GM18868 (cell line): ENCODE data around the gene SFXN5.

Source experiments
- ATAC-seq: cut with Tn5 transposase; IDR thresholded peaks from one replicate; pipeline ENCODE4 v1.9.1; 2021; ENCODE audit warnings: mild to moderate bottlenecking, moderate library complexity; ENCODE audit not compliant: unreplicated experiment

SFXN5 gene

DNA sequence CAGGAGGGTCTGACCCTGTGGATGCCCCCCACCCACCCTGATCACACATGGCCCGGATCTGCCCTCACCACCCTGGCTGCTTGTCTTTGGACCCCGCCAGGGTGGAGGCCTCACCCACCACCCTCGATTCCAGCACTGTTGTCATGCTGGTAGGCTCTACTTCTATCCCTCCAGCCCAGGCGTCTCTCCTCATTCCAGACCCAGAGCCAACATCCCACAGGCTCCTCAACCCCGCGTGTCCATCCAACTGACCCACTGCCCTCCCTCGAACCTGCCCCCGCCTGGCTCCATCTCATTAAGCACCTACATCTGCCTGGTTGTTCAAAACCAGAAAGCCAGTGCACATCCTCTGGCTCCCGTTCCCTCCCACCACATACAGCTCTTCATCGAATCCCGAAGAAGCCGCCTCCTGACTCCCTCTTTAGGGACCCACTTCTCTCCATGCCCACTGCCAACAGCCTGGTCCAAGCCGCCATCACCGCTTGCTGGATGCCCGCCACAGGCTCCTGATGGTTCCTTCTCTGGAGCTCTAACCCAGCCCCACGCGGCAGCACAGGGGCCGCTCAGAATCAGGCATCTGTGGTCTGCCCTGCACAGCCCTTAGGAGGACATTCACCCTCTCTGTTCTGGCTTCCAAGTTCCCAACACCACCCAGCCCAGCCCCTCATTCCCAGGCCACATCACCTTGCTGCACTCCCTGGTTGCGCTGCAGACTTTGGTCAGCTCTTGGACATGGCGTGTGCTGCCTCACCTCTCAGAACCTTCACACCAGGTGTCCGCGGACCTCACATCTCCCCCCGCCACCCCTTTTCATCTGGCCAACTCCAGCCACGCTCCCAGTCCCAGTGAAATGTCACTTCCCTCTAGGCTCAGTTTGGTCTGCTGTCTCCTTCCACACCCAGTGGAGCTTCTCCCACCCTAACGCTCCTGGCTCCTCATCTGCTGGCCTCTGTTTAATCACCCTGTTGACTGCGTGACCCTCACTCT lies 111.2 kb downstream of the SFXN5 start:
- no peak for ATAC-seq

- ATAC-seq = no peak
Observed at GRCh38 chr2:72959554-72959953, 112.0 kb downstream of the SFXN5 start.

DNA sequence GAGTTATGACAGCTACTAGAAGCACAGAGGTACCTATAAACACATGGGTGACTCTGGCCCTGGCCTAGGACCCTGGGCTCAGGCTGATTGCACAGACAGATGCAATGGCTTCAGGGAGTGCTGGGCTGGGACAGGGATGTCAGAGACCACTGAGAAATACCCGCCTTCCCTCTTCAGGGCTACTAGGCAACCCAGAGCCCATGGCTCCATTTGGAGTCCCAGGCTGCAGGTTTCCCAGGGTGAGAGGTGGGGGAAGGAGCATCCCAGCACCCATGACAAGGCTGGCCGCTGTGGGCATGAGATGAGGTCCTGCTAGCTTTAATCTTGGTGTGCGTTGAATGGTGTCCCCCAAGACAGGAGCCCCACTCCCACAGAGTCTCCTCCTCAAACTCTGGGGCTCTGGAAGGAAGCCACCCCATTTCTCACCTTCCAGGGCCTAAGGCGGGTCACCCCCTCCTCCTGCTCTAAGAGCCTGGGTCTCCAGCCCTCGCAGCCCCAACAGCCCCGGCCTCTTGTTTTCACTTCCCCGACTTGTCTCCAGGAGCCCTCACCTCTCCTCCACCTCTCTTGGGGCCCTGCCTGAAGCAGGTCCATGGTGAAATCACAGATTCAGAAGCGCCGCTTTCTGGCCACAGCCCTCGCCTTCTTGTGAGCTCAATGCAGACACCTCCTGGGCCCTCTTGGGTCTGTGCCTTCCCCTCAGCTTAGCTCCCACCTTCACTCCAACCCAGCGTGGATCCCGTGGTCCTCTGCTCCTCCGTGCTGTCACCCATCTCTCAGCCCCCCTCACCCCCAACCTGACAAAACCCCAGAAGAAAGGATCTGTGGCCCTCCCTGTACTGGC lies 112.7 kb downstream of the SFXN5 start:
- ATAC-seq = no peak

DNA sequence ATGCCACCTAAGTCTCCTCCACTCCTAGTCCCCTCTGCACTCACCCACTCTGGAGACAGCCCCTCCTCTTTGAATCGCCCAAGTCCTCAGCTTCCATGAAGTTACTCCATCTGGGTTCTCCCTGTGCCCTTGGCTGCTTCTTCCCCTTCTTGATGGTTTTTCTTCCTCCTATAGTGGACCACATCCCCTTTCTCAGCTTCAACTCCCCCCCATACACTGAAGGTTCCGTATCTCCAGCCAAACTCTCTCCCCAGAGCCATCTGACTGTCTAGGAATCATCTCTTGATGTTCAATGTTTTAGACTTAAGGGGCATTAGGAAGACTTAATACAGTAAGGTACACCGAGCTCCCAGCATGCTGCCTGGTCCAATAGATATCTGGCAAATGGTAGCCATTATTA lies 114.6 kb downstream of the SFXN5 start:
- no peak for ATAC-seq

- no peak for ATAC-seq
Observed at GRCh38 chr2:72956050-72956395, 115.5 kb downstream of the SFXN5 start.

DNA sequence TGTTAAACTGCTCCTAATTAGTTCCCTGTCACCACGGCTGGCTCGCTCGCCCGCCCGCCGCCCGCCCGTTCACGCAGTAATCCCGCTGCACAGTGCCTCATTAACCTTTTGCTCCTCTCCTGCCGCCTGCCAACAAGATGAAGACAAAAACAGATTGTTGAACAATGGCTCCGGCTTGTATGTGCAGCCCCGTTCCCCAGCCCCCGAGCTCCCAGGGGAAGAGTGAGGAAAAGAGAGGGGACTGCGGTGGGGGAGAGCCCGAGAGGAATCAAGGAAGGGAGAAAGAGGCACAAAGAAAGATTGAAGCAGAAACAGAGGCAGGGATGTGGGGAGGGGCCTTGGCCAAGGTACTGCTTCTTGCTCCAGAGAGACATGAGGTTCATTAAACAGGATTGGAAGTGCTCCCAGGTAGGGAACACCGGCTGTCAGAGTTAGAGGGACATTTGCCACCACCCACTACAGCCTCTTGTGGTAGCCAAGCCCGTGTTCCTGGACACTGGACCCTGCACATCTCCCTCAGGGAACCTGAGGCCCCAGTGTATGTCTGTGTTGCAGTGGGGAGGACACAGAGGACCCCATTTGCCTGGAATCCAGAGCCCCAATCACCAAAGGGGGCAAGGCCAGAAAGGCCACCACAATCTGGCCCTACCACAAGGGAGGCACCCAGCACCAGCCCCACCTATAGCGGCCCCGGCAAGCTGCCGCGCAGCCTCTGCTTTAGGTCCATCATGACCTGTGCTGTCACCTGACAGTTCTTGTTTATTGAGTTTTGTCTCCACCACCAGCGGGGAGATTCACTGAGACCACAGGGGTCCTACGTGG lies 116.1 kb downstream of the SFXN5 start:
- no peak for ATAC-seq

- no peak for ATAC-seq
Observed at GRCh38 chr2:72954376-72955227, 116.9 kb downstream of the SFXN5 start.

- no peak for ATAC-seq
Observed at GRCh38 chr2:72953976-72954375, 117.5 kb downstream of the SFXN5 start.

DNA sequence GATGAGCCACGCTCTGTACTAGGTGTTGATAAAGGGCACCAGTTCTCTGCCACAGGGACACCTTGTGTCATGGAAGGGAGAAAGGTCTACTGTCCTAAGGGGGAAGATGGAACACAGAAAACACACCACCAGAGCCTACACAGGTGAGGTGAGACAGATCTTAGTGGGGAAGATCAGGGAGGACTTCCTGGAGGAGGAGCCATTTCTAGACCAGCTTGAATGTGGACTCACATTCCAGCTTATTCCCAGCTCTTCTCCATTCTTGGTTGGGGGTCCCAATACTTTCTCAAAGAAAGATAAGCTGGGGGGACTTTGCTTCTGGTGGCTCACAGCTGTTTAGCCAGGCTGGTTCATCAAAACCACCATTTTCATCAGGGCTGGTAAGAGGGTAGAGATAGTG lies 118.0 kb downstream of the SFXN5 start:
- no peak for ATAC-seq

DNA sequence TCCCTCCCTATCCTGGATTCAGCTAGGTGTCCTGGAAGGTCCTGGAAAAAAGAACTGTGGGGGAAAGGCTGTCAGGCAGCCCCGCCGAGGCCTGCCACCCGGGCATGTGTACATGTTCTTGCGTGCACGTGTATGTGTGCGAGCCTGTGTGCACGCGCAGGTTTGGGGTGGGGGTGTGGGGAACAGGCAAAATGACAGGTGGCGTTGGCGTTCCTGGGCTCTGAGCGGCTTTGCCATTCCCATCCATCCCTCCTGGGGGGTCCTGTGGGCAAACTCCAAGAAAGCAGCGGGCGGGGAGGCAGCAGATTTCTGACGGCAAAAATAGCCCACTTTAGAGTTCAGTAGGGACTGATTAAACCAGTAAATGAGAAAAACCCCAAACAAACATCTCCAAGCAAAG lies 118.6 kb downstream of the SFXN5 start:
- ATAC-seq = no peak

DNA sequence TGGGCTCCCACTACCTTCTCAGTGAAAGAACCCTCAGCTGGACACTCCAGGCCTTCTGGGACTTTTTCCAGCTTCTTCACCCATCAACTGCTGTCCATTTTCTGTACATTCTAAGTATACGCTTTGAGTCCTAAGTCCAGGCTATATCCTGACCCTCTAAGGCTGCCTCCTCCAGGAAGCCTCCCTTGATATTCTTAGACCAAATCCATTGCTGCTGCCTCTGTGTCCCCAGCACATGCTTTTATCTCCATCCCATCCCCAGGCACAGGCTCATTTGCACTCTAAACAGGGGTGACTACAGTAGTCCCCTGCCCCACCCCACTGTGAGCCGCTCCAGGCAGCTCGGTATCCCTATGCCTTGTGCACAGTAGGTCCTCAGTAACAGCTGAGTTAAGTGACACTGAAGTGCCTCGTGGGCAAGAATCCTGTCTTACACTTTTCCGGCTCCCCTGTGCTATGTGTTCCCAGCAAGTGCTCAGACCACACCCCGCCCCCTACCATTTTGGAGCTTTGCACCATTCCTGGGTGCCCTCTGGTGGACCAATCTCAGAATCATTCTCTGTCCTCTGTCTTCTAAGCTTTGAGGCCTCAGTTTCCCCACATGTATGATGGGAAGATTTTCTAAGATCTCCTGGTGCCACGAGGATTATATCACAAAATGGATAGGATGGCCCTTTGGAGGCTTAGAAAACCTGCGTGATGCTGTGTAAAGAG lies 119.2 kb downstream of the SFXN5 start:
- no peak for ATAC-seq

- ATAC-seq = no peak
Observed at GRCh38 chr2:72951303-72952095, 120.0 kb downstream of the SFXN5 start.

GRCh38 chr2:72950558-72951255 lies 120.8 kb downstream of the SFXN5 start:
- no peak for ATAC-seq

DNA sequence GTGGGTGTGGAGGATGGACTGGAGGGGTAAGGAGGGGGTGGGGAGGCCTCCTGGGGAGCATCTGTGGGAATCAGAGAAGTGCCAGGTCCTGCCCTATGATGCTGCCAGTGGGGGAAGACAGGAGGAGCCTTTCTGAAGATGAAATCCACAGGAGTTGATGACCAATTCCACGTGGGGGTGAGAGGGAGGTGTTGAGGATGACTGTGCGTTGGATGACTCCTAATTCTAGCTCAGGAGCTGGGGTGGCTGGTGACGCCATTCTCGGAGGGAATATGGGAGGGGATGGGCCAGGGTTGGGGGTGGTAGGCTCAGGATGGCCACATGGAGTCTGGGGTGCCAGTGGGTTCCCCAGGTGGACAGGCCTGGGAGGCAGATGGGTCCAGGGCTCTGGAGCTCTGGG lies 121.9 kb downstream of the SFXN5 start:
- ATAC-seq = no peak

DNA sequence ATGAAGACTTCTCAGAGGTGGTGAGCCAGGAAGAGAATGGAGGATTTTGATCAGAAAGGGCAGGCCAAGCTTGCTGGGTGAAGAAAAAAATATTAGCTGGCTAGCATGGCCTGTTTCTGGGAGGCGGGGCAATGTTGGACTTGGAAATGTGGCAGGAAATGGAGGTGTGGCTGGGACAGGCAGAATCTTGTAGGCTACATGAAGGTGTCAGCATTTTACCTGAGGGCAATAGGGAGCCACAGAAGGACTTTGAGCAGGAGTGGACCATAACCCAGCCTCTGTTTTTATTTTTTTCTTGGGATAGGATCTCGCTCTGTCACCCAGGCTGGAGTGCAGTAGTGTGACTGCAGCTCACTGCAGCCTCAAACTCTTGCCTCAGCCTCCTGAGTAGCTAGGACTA lies 122.5 kb downstream of the SFXN5 start:
- ATAC-seq = no peak

GRCh38 chr2:72947952-72948830 lies 123.3 kb downstream of the SFXN5 start:
- no peak for ATAC-seq

GRCh38 chr2:72946466-72946865 lies 125.0 kb downstream of the SFXN5 start:
- ATAC-seq = no peak
